ENCODE results near the gene CMTM4. TPM values are rescaled to one million over a fixed set of nuclear protein-coding genes. Genes with fewer than 3 reads are reported as not detected.
"Not testable (repeated sequence)": the region's sequence is repeated elsewhere in the genome, so short reads cannot be mapped to it uniquely, and the experiment has no call there.

Gene CMTM4
- total RNA-seq, 1 donor from 2014 or later = 10.4 TPM

GRCh38 chr16:66600477-66600876, 96.1 kb downstream of the CMTM4 start:
- H3K4me3 ChIP-seq (ENCODE audit: low read length in 3 of 3) = no peak overlapping the region
- H3K9me3 ChIP-seq (ENCODE audit: control insufficient read depth in 3 of 3, low read length in 3 of 3) = no peaks in the 10 kb centered on the region
- H3K4me1 ChIP-seq (ENCODE audit: control insufficient read depth in 3 of 3, insufficient read depth in 3 of 3, low read length in 3 of 3) = peaks cover 5 to 9% (median 8%) of the 10 kb centered on the region in 3 donors
- H3K9ac ChIP-seq (ENCODE audit: low read depth in 1 of 3, low read length in 3 of 3) = no peak overlapping the region
- H3K36me3 ChIP-seq (ENCODE audit: control insufficient read depth in 3 of 3, insufficient read depth in 3 of 3, low read length in 3 of 3) = no peaks in the 10 kb centered on the region
- H3K27ac ChIP-seq (ENCODE audit: low read depth, low read length) = no peak overlapping the region
- H3K27me3 ChIP-seq (ENCODE audit: control insufficient read depth in 3 of 3, insufficient read depth in 3 of 3, low read length in 3 of 3) = peaks cover 3 to 21% (median 18%) of the 10 kb centered on the region in 3 donors

DNA sequence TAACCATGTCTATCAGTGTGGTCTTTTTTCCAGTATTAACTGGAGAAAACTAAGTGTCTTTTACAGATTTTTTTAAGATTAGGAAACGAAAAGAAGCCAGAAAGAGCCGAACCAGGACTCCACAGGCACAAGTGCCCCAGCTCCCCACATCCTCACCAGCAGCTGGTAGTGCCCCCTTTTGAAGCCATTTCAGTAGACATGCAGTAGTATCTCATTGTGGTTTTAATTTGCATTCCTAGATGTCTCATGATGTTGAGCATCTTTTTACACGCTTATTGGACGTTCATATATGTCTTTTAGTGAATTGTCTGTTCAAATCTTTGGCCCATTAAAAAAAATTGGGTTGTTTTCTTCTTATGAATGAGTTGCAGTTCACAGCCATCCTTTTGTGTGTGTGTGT, 96.8 kb downstream of the CMTM4 start:
- no peaks in the 10 kb centered on the region for H3K9me3 ChIP-seq (ENCODE audit: control insufficient read depth in 3 of 3, low read length in 3 of 3)
- H3K36me3 ChIP-seq (ENCODE audit: control insufficient read depth in 3 of 3, insufficient read depth in 3 of 3, low read length in 3 of 3) = no peaks in the 10 kb centered on the region
- H3K27ac ChIP-seq (ENCODE audit: low read depth, low read length) = no peak overlapping the region
- H3K4me1 ChIP-seq (ENCODE audit: control insufficient read depth in 3 of 3, insufficient read depth in 3 of 3, low read length in 3 of 3) = peaks cover 5 to 9% (median 8%) of the 10 kb centered on the region in 3 donors
- H3K27me3 ChIP-seq (ENCODE audit: control insufficient read depth in 3 of 3, insufficient read depth in 3 of 3, low read length in 3 of 3) = peaks cover 3 to 21% (median 18%) of the 10 kb centered on the region in 3 donors
- H3K9ac ChIP-seq (ENCODE audit: low read depth in 1 of 3, low read length in 3 of 3) = no peak overlapping the region
- no peak overlapping the region for H3K4me3 ChIP-seq (ENCODE audit: low read length in 3 of 3)

- no peaks in the 10 kb centered on the region for H3K36me3 ChIP-seq (ENCODE audit: control insufficient read depth in 3 of 3, insufficient read depth in 3 of 3, low read length in 3 of 3)
- no peak overlapping the region for H3K27ac ChIP-seq (ENCODE audit: low read depth, low read length)
- no peaks in the 10 kb centered on the region for H3K4me1 ChIP-seq (ENCODE audit: control insufficient read depth in 3 of 3, insufficient read depth in 3 of 3, low read length in 3 of 3)
- no peak overlapping the region for H3K9ac ChIP-seq (ENCODE audit: low read depth in 1 of 3, low read length in 3 of 3)
- H3K27me3 ChIP-seq (ENCODE audit: control insufficient read depth in 3 of 3, insufficient read depth in 3 of 3, low read length in 3 of 3) = peaks cover 3 to 10% (median 6%) of the 10 kb centered on the region in 3 donors
- no peaks in the 10 kb centered on the region for H3K9me3 ChIP-seq (ENCODE audit: control insufficient read depth in 3 of 3, low read length in 3 of 3)
- H3K4me3 ChIP-seq (ENCODE audit: low read length in 3 of 3) = no peak overlapping the region
Measured at GRCh38 chr16:66598111-66598510, 98.4 kb downstream of the CMTM4 start.

- H3K4me1 ChIP-seq (ENCODE audit: control insufficient read depth in 3 of 3, insufficient read depth in 3 of 3, low read length in 3 of 3) = no peaks in the 10 kb centered on the region
- no peak overlapping the region for H3K9ac ChIP-seq (ENCODE audit: low read depth in 1 of 3, low read length in 3 of 3)
- peaks cover 3 to 7% (median 3%) of the 10 kb centered on the region in 3 donors for H3K27me3 ChIP-seq (ENCODE audit: control insufficient read depth in 3 of 3, insufficient read depth in 3 of 3, low read length in 3 of 3)
- no peak overlapping the region for H3K27ac ChIP-seq (ENCODE audit: low read depth, low read length)
- no peak overlapping the region for H3K4me3 ChIP-seq (ENCODE audit: low read length in 3 of 3)
- H3K36me3 ChIP-seq (ENCODE audit: control insufficient read depth in 3 of 3, insufficient read depth in 3 of 3, low read length in 3 of 3) = no peaks in the 10 kb centered on the region
- H3K9me3 ChIP-seq (ENCODE audit: control insufficient read depth in 3 of 3, low read length in 3 of 3) = no peaks in the 10 kb centered on the region
Measured at GRCh38 chr16:66596986-66597848, 99.3 kb downstream of the CMTM4 start.

DNA sequence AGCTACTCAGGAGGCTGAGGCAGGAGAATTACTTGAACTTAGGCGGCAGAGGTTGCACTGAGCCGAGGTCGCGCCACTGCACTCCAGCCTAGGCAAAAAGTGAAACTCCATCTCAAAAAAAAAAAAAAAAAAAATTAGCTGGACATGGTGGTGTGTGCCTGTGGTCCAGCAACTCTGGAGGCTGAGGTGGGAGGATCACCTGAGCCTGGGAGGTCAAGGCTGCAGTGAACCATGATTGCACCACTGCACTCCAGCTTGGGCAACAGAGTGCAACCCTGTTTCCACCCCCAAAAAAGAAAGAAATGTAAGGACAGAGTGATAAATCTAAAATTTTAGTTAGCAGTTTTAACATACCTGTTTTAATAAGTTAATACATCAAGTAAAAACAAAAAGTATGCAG, 100.0 kb downstream of the CMTM4 start:
- H3K9me3 ChIP-seq (ENCODE audit: control insufficient read depth in 3 of 3, low read length in 3 of 3); H3K4me3 ChIP-seq (ENCODE audit: low read length in 3 of 3); H3K4me1 ChIP-seq (ENCODE audit: control insufficient read depth in 3 of 3, insufficient read depth in 3 of 3, low read length in 3 of 3); H3K9ac ChIP-seq (ENCODE audit: low read depth in 1 of 3, low read length in 3 of 3); H3K27me3 ChIP-seq (ENCODE audit: control insufficient read depth in 3 of 3, insufficient read depth in 3 of 3, low read length in 3 of 3); H3K27ac ChIP-seq (ENCODE audit: low read depth, low read length); H3K36me3 ChIP-seq (ENCODE audit: control insufficient read depth in 3 of 3, insufficient read depth in 3 of 3, low read length in 3 of 3): not testable (repeated sequence)

GRCh38 chr16:66594739-66595138, 101.8 kb downstream of the CMTM4 start:
- Histone ChIP-seq H3K4me1 (ENCODE audit: control insufficient read depth in 3 of 3, insufficient read depth in 3 of 3, low read length in 3 of 3) (no peaks in the 10 kb centered on the region), H3K4me3 (ENCODE audit: low read length in 3 of 3) (no peak overlapping the region), H3K27ac (ENCODE audit: low read depth, low read length) (no peak overlapping the region), H3K36me3 (ENCODE audit: control insufficient read depth in 3 of 3, insufficient read depth in 3 of 3, low read length in 3 of 3) (no peaks in the 10 kb centered on the region), H3K9ac (ENCODE audit: low read depth in 1 of 3, low read length in 3 of 3) (no peak overlapping the region), H3K27me3 (ENCODE audit: control insufficient read depth in 3 of 3, insufficient read depth in 3 of 3, low read length in 3 of 3) (no peaks in the 10 kb centered on the region), H3K9me3 (ENCODE audit: control insufficient read depth in 3 of 3, low read length in 3 of 3) (no peaks in the 10 kb centered on the region)

DNA sequence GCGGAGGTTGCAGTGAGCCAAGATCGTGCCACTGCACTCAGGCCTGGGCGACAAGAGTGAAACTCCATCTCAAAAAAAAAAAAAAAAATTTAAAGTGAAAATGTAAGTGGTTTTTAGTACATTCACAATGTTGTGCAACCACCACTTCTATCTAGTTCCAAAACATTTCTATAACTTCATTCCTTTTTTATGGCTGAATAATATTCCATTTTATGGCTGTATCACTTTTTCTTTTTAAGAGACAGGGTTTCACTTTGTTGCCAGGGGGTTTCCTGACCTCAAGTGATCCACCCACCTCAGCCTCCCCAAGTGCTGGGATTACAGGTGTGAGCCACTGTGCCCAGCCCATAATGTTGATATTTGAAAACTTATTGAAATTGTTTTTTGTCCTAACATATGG, 103.7 kb downstream of the CMTM4 start:
- Histone ChIP-seq H3K36me3 (ENCODE audit: control insufficient read depth in 3 of 3, insufficient read depth in 3 of 3, low read length in 3 of 3) (no peaks in the 10 kb centered on the region), H3K4me3 (ENCODE audit: low read length in 3 of 3) (no peak overlapping the region), H3K9me3 (ENCODE audit: control insufficient read depth in 3 of 3, low read length in 3 of 3) (no peaks in the 10 kb centered on the region), H3K9ac (ENCODE audit: low read depth in 1 of 3, low read length in 3 of 3) (no peak overlapping the region), H3K27ac (ENCODE audit: low read depth, low read length) (no peak overlapping the region), H3K4me1 (ENCODE audit: control insufficient read depth in 3 of 3, insufficient read depth in 3 of 3, low read length in 3 of 3) (no peaks in the 10 kb centered on the region), H3K27me3 (ENCODE audit: control insufficient read depth in 3 of 3, insufficient read depth in 3 of 3, low read length in 3 of 3) (no peaks in the 10 kb centered on the region)

DNA sequence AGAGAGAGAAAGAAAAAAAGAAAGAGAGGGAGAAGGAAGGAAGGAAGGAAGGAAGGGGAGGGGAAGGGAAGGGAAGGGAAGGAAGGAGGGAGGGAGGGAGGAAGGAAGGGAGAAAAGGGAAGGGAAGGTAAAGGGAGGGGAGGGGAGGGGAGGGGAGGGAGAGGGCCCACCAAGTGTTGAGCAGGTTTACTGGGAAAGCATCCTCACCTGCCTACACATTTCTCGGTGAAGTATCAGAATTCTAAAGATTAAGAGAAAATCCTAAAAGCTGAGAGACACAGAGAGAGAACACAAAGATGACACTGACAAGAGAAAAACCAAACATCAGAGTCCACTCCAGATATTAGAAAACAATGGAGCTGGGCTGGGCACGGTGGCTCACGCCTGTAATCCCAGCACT, 104.3 kb downstream of the CMTM4 start:
- no peaks in the 10 kb centered on the region for H3K27me3 ChIP-seq (ENCODE audit: control insufficient read depth in 3 of 3, insufficient read depth in 3 of 3, low read length in 3 of 3)
- H3K4me3 ChIP-seq (ENCODE audit: low read length in 3 of 3) = no peak overlapping the region
- H3K4me1 ChIP-seq (ENCODE audit: control insufficient read depth in 3 of 3, insufficient read depth in 3 of 3, low read length in 3 of 3) = no peaks in the 10 kb centered on the region
- no peaks in the 10 kb centered on the region for H3K9me3 ChIP-seq (ENCODE audit: control insufficient read depth in 3 of 3, low read length in 3 of 3)
- H3K9ac ChIP-seq (ENCODE audit: low read depth in 1 of 3, low read length in 3 of 3) = no peak overlapping the region
- H3K36me3 ChIP-seq (ENCODE audit: control insufficient read depth in 3 of 3, insufficient read depth in 3 of 3, low read length in 3 of 3) = no peaks in the 10 kb centered on the region
- no peak overlapping the region for H3K27ac ChIP-seq (ENCODE audit: low read depth, low read length)

DNA sequence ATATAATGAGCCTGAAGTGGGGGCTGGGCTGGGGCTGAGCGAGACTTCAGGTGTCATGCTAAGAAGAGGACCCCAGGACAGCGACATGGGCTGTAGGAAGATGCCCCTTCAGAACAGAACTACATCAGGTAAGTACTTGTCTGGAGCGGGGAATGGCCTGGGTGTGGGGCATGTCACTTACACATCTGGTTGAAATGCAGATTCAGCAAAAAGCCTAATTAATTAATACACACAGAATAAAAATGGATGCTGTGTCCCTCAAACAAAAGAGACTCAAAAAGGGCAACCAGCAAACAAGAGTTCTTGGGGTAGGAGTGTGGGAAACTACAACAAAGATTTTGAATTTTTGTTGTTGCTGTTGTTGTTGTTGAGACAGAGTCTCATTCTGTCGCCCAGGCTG, 105.5 kb downstream of the CMTM4 start:
- Histone ChIP-seq H3K36me3 (ENCODE audit: control insufficient read depth in 3 of 3, insufficient read depth in 3 of 3, low read length in 3 of 3) (no peaks in the 10 kb centered on the region), H3K4me1 (ENCODE audit: control insufficient read depth in 3 of 3, insufficient read depth in 3 of 3, low read length in 3 of 3) (peaks cover under 1 to 1% (median under 1%) of the 10 kb centered on the region in 3 donors), H3K27me3 (ENCODE audit: control insufficient read depth in 3 of 3, insufficient read depth in 3 of 3, low read length in 3 of 3) (no peaks in the 10 kb centered on the region)

GRCh38 chr16:66590322-66590721, 106.2 kb downstream of the CMTM4 start:
- no peak overlapping the region for H3K9ac ChIP-seq (ENCODE audit: low read depth in 1 of 3, low read length in 3 of 3)
- H3K9me3 ChIP-seq (ENCODE audit: control insufficient read depth in 3 of 3, low read length in 3 of 3) = no peaks in the 10 kb centered on the region
- no peak overlapping the region for H3K27ac ChIP-seq (ENCODE audit: low read depth, low read length)
- H3K36me3 ChIP-seq (ENCODE audit: control insufficient read depth in 3 of 3, insufficient read depth in 3 of 3, low read length in 3 of 3) = no peaks in the 10 kb centered on the region
- no peaks in the 10 kb centered on the region for H3K27me3 ChIP-seq (ENCODE audit: control insufficient read depth in 3 of 3, insufficient read depth in 3 of 3, low read length in 3 of 3)
- peaks cover 2 to 7% (median 4%) of the 10 kb centered on the region in 3 donors for H3K4me1 ChIP-seq (ENCODE audit: control insufficient read depth in 3 of 3, insufficient read depth in 3 of 3, low read length in 3 of 3)
- no peak overlapping the region for H3K4me3 ChIP-seq (ENCODE audit: low read length in 3 of 3)

More for the DNA sequence above, 105.5 kb downstream of the CMTM4 start:
- H3K4me3 ChIP-seq (ENCODE audit: low read length in 3 of 3) = no peak overlapping the region
- no peaks in the 10 kb centered on the region for H3K9me3 ChIP-seq (ENCODE audit: control insufficient read depth in 3 of 3, low read length in 3 of 3)
- H3K27ac ChIP-seq (ENCODE audit: low read depth, low read length) = no peak overlapping the region
- no peak overlapping the region for H3K9ac ChIP-seq (ENCODE audit: low read depth in 1 of 3, low read length in 3 of 3)

Data from skeletal muscle tissue (tissue), 4 donors.